ENCODE results near the gene MAML3. TPM values are rescaled to one million over a fixed set of nuclear protein-coding genes. Genes with fewer than 3 reads are reported as not detected.

Gene MAML3
- total RNA-seq, 1 donor from 2014 or later: 9.5 TPM

- no peak for DNase-seq (ENCODE audit: low read depth, low spot score)
These were observed 389.2 kb downstream of the MAML3 start for GRCh38 chr4:139764686-139765310.

GRCh38 chr4:139764182-139764581 is 389.8 kb downstream of the MAML3 start:
- no peak for DNase-seq (ENCODE audit: low read depth, low spot score)

GRCh38 chr4:139763672-139764071 is 390.3 kb downstream of the MAML3 start:
- no peak for DNase-seq (ENCODE audit: low read depth, low spot score)

GRCh38 chr4:139763205-139763604 is 390.8 kb downstream of the MAML3 start:
- DNase-seq (ENCODE audit: low read depth, low spot score): no peak

- peak; percentile 84 for DNase-seq (ENCODE audit: low read depth, low spot score)
These were observed 391.3 kb downstream of the MAML3 start for GRCh38 chr4:139762720-139763119.

GRCh38 chr4:139761461-139761860 is 392.5 kb downstream of the MAML3 start:
- DNase-seq (ENCODE audit: low read depth, low spot score): no peak

- DNase-seq (ENCODE audit: low read depth, low spot score): no peak
These were observed 393.4 kb downstream of the MAML3 start for GRCh38 chr4:139760567-139760966.

GRCh38 chr4:139759097-139759496 is 394.9 kb downstream of the MAML3 start:
- no peak for DNase-seq (ENCODE audit: low read depth, low spot score)

- DNase-seq (ENCODE audit: low read depth, low spot score): no peak
These were observed 397.4 kb downstream of the MAML3 start for GRCh38 chr4:139756391-139757180.

GRCh38 chr4:139754938-139755337 is 399.0 kb downstream of the MAML3 start:
- DNase-seq (ENCODE audit: low read depth, low spot score): no peak

GRCh38 chr4:139753686-139754085 is 400.3 kb downstream of the MAML3 start:
- no peak for DNase-seq (ENCODE audit: low read depth, low spot score)

GRCh38 chr4:139749835-139750498 is 404.0 kb downstream of the MAML3 start:
- DNase-seq (ENCODE audit: low read depth, low spot score): no peak

GRCh38 chr4:139749338-139749737 is 404.6 kb downstream of the MAML3 start:
- DNase-seq (ENCODE audit: low read depth, low spot score): no peak

- no peak for DNase-seq (ENCODE audit: low read depth, low spot score)
These were observed 407.4 kb downstream of the MAML3 start for GRCh38 chr4:139746431-139747171.

- no peak for DNase-seq (ENCODE audit: low read depth, low spot score)
These were observed 408.8 kb downstream of the MAML3 start for GRCh38 chr4:139745111-139745639.

- DNase-seq (ENCODE audit: low read depth, low spot score): no peak
These were observed 409.8 kb downstream of the MAML3 start for GRCh38 chr4:139744232-139744631.

- no peak for DNase-seq (ENCODE audit: low read depth, low spot score)
These were observed 411.0 kb downstream of the MAML3 start for GRCh38 chr4:139743027-139743426.

GRCh38 chr4:139740531-139741041 is 413.4 kb downstream of the MAML3 start:
- peak; percentile 77 for DNase-seq (ENCODE audit: low read depth, low spot score)

GRCh38 chr4:139740121-139740520 is 413.9 kb downstream of the MAML3 start:
- no peak for DNase-seq (ENCODE audit: low read depth, low spot score)

- DNase-seq (ENCODE audit: low read depth, low spot score): no peak
These were observed 415.0 kb downstream of the MAML3 start for GRCh38 chr4:139738846-139739613.

Data from pulmonary artery endothelial cell (primary cell).